Thyroid gland (tissue), 4 donors: ENCODE data around the gene IRS2. TPM values are rescaled to one million over a fixed set of nuclear protein-coding genes. Genes with fewer than 3 reads are reported as not detected.

Source experiments
- DNase-seq, 2 donors: peaks; one replicate each; pipeline ENCODE4 v3.0.0-alpha.2; 2019
- H3K27ac ChIP-seq, 3 donors: fragments of 200-600 bp; sonication (generic); 1 replicate in 2 of 3; 2 replicates in 1 of 3; pipeline ENCODE4 v1.5.1; 2016 to 2019; ENCODE audit warnings: mild to moderate bottlenecking in 1 of 3, moderate library complexity in 1 of 3
- H3K27me3 ChIP-seq: fragments of 200-600 bp; sonication (generic); one replicate; pipeline ENCODE4 v1.5.1; 2019
- H3K36me3 ChIP-seq, 2 donors: fragments of 200-600 bp; sonication (generic); one replicate each; pipeline ENCODE4 v1.5.1; 2016 to 2019
- H3K4me1 ChIP-seq, 2 donors: fragments of 200-600 bp; sonication (generic); one replicate each; pipeline ENCODE4 v1.5.1; 2017 to 2019
- H3K4me3 ChIP-seq, 3 donors: fragments of 200-600 bp; sonication (generic); replicated peaks in 1 of 3; 1 replicate in 2 of 3; 2 replicates in 1 of 3; pipeline ENCODE4 v1.5.1; 2016; ENCODE audit warnings: mild to moderate bottlenecking in 1 of 3
- H3K9me3 ChIP-seq: fragments of 200-600 bp; sonication (generic); one replicate; pipeline ENCODE4 v1.5.1; 2017
- POLR2A ChIP-seq, 2 donors: fragments of 450-650 bp; IDR thresholded peaks; one replicate each; pipeline ENCODE4 v1.6.1; 2017; ENCODE audit warnings: antibody characterized with exemption in 2 of 2, mild to moderate bottlenecking in 2 of 2, moderate library complexity in 1 of 2
- WGBS, 2 donors: methylation state at CpG; one replicate each; pipeline ENCODE4 v1.1.5; 2017; 5-methylcytosine and 5-hydroxymethylcytosine counted together
- intact Hi-C: fragments of 100-400 bp; cut with DNase I; formaldehyde crosslinking; loops from one replicate; pipeline ENCODE4 v1.15.1; 2023
- total RNA-seq, 4 donors: library from RNA; depleted of rRNA; stranded (reverse); fragments of >200 nt; gene quantifications; one replicate each; pipeline ENCODE4 v1.2.3, GENCODE V29; 2016
- TF ChIP-seq, protein P1 (sequence below), 6 experiments: fragments of 200-600 bp in 3 of 6; fragments of 450-650 bp in 3 of 6; sonication (generic) in 3 of 6; IDR thresholded peaks; one replicate each; pipeline ENCODE4 v1.5.1; 2016 to 2019; ENCODE audit warnings: antibody characterized with exemption in 6 of 6, mild to moderate bottlenecking in 2 of 6, inconsistent platforms in 1 of 6, moderate library complexity in 1 of 6

Gene IRS2
- total RNA-seq, 4 donors from 2014 or later = 12.9 to 29.1 (median 17.6) TPM

DNA sequence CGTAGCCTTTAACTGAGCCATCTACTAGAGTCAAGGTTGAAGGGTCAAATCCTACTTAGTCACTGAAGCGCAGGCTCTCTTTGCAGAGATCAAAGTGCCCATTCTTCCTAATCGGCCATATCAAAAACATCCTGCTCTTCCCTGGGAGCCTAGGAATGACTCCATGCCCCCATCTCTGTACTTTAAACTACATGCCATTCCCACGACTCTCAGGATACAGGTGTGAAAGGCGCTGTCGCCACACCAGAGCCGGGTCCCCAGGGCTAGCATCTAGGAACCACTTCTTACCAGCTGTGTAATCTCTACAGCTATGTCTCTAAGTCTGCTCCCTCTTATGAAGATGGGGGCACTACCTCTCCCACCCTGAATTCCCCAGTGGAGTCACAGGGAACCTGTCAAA lies 22.3 kb downstream of the IRS2 start:
- H3K4me3 ChIP-seq = no peak overlapping the region
- H3K36me3 ChIP-seq = no peaks in the 10 kb centered on the region
- intact Hi-C loops = no loop called here
- no peak for DNase-seq
- H3K4me1 ChIP-seq = peaks cover 0 to 18% of the 10 kb centered on the region in 2 donors
- TF ChIP-seq POLR2A (IDR thresholded peaks at IDR 0.05) = no peak
- TF ChIP-seq, protein P1, sequence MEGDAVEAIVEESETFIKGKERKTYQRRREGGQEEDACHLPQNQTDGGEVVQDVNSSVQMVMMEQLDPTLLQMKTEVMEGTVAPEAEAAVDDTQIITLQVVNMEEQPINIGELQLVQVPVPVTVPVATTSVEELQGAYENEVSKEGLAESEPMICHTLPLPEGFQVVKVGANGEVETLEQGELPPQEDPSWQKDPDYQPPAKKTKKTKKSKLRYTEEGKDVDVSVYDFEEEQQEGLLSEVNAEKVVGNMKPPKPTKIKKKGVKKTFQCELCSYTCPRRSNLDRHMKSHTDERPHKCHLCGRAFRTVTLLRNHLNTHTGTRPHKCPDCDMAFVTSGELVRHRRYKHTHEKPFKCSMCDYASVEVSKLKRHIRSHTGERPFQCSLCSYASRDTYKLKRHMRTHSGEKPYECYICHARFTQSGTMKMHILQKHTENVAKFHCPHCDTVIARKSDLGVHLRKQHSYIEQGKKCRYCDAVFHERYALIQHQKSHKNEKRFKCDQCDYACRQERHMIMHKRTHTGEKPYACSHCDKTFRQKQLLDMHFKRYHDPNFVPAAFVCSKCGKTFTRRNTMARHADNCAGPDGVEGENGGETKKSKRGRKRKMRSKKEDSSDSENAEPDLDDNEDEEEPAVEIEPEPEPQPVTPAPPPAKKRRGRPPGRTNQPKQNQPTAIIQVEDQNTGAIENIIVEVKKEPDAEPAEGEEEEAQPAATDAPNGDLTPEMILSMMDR (IDR thresholded peaks at IDR 0.05) = no peak
- 81 to 84% methylated on average over 7 of the region's 7 CpGs for WGBS, 2 donors
- no peaks in the 10 kb centered on the region for H3K27me3 ChIP-seq
- H3K27ac ChIP-seq = no peak overlapping the region
- H3K9me3 ChIP-seq = no peaks in the 10 kb centered on the region

DNA sequence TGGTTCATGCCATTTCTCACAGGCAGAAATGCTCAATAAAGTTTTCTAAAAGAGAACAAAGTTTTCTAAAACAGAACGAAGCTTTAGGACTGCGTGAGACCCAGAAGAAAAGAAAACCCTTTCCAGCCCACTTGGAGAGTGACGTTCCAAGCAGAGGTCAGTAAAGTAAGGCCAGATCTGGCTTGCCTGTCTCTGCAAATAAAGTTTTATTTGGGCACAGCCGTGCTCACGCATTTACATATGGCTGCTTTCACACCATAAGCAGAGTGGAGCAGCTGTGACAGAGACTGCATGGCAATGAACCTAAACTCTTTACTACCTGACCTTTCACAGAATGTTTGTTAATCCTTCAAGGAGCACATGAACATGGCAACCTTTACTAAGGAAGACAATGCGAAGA lies 23.6 kb downstream of the IRS2 start:
- Histone ChIP-seq H3K27me3 (no peaks in the 10 kb centered on the region), H3K4me3 (no peak overlapping the region), H3K9me3 (no peaks in the 10 kb centered on the region), H3K4me1 (peaks cover 0 to 18% of the 10 kb centered on the region in 2 donors), H3K36me3 (no peaks in the 10 kb centered on the region), H3K27ac (no peak overlapping the region)
- no peak for TF ChIP-seq POLR2A (IDR thresholded peaks at IDR 0.05)
- TF ChIP-seq, protein P1 (IDR thresholded peaks at IDR 0.05) = no peak
- WGBS, 2 donors = 98% methylated on average over 6 of the region's 6 CpGs
- no peak for DNase-seq
- intact Hi-C loops = no loop called here

DNA sequence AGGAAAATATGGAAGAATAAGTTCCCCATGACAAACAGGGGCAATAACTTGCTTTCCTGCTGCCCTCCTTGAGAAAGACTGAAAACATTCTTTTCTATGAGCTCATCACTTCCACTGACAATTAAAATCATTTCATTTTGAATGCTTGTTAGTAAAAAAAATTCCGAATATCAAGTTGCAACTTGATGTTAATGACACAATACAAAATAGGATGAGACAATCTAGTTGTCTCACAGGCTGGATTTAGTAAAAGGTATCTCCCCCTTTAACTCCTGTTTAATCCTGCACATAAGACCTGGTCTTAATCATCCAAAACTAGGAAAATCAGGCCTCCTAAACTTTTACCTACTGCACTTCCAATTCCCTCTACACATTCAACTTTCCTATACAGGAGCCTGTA lies 24.7 kb downstream of the IRS2 start:
- no peaks in the 10 kb centered on the region for H3K27me3 ChIP-seq
- TF ChIP-seq POLR2A (IDR thresholded peaks at IDR 0.05) = no peak
- TF ChIP-seq, protein P1 (IDR thresholded peaks at IDR 0.05) = no peak
- intact Hi-C loops = no loop called here
- H3K27ac ChIP-seq = no peak overlapping the region
- no peak for DNase-seq
- no peaks in the 10 kb centered on the region for H3K36me3 ChIP-seq
- peaks cover 0 to 11% of the 10 kb centered on the region in 2 donors for H3K4me1 ChIP-seq
- H3K9me3 ChIP-seq = no peaks in the 10 kb centered on the region
- H3K4me3 ChIP-seq = no peak overlapping the region
- WGBS, 2 donors = 88 to 89% methylated on average over 1 of the region's 1 CpG

DNA sequence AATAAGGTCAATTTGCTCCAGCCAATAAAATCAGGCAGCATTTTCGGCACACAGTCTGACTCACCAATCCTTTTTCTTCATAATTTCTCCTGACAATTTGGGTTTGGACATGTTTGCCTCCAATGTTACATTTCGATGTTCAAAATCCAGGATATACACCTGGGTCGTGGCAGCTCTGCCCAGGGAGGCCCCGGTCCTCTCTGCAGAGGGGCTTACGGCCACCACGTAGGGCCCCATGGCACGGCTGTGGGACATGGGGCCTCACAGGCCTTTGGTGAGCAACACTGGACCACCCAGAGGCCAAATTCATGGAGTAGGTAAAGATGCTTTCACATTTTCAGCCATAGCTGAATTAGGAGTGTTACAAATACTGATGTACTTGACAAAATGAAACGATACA lies 25.4 kb downstream of the IRS2 start:
- no peaks in the 10 kb centered on the region for H3K9me3 ChIP-seq
- no peak overlapping the region for H3K27ac ChIP-seq
- no peak for DNase-seq
- H3K27me3 ChIP-seq = no peaks in the 10 kb centered on the region
- intact Hi-C loops = no loop called here
- H3K36me3 ChIP-seq = peaks cover 0 to 2% of the 10 kb centered on the region in 2 donors
- no peak overlapping the region for H3K4me3 ChIP-seq
- TF ChIP-seq POLR2A (IDR thresholded peaks at IDR 0.05) = no peak
- TF ChIP-seq, protein P1 (IDR thresholded peaks at IDR 0.05) = no peak
- peaks cover 0 to 11% of the 10 kb centered on the region in 2 donors for H3K4me1 ChIP-seq
- 83 to 84% methylated on average over 8 of the region's 8 CpGs for WGBS, 2 donors

DNA sequence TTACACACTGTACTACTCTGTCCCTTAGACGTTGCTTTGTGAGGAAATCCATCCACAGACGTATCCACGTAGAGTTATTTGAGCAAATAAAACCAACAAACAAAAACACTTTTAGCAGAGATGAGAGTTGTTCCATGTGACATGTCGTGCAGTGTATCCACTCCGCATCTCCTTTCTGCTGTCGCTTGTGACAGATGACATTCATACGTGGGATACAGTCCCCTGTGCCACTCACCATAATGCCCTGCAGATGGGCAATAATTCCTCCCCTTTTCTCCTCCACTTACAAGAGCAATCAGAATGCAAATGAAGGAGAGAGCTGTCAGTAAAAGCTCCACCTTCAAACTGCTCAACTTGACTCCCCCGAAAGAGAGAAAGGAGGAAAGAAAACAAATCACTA lies 26.0 kb downstream of the IRS2 start:
- Histone ChIP-seq H3K27ac (no peak overlapping the region), H3K9me3 (no peaks in the 10 kb centered on the region), H3K36me3 (peaks cover 3 to 7% of the 10 kb centered on the region in 2 donors), H3K4me3 (no peak overlapping the region), H3K4me1 (peaks cover 0 to 11% of the 10 kb centered on the region in 2 donors), H3K27me3 (no peaks in the 10 kb centered on the region)
- no peak for TF ChIP-seq POLR2A (IDR thresholded peaks at IDR 0.05)
- TF ChIP-seq, protein P1 (IDR thresholded peaks at IDR 0.05) = no peak
- intact Hi-C loops = no loop called here
- no peak for DNase-seq
- 93% methylated on average over 8 of the region's 8 CpGs for WGBS, 2 donors
